OCI-LY1 (cell line): ENCODE results near the gene TASP1.

Source experiments
- H2AFZ ChIP-seq: fragments of 200-600 bp; sonication (generic), shearing (Covaris generic); 2 replicates; pipeline ENCODE4 v1.6.0; 2014; ENCODE audit warnings: antibody characterized with exemption, mild to moderate bottlenecking, low read length
- H3F3A ChIP-seq: fragments of 200-600 bp; sonication (generic), shearing (Covaris generic); 2 replicates; pipeline ENCODE4 v1.6.0; 2014; ENCODE audit warnings: mild to moderate bottlenecking, antibody characterized with exemption, low read length, moderate library complexity; ENCODE audit not compliant: insufficient read depth
- H3K27ac ChIP-seq: fragments of 200-600 bp; sonication (generic); 2 replicates; pipeline ENCODE4 v1.5.1; 2014; ENCODE audit warnings: low read length, mixed run types, mild to moderate bottlenecking, low read depth; ENCODE audit not compliant: poor library complexity, severe bottlenecking
- H3K27me3 ChIP-seq: fragments of 200-600 bp; sonication (generic); 2 replicates; pipeline ENCODE4 v1.6.0; 2014; ENCODE audit warnings: antibody characterized with exemption, mild to moderate bottlenecking, low read length, moderate library complexity; ENCODE audit not compliant: insufficient read depth
- H3K36me3 ChIP-seq: fragments of 200-600 bp; sonication (generic); 2 replicates; pipeline ENCODE4 v1.6.1; 2014; ENCODE audit warnings: mild to moderate bottlenecking, antibody characterized with exemption, low read length, moderate library complexity, mixed read lengths; ENCODE audit not compliant: insufficient read depth
- H3K4me1 ChIP-seq: fragments of 200-600 bp; sonication (generic); 2 replicates; pipeline ENCODE4 v1.5.1; 2014; ENCODE audit warnings: mild to moderate bottlenecking, low read length, moderate library complexity; ENCODE audit not compliant: insufficient read depth, severe bottlenecking
- H3K4me2 ChIP-seq: fragments of 200-600 bp; sonication (generic), shearing (Covaris generic); 2 replicates; pipeline ENCODE4 v1.6.1; 2014; ENCODE audit warnings: low read length
- H3K4me3 ChIP-seq: fragments of 200-600 bp; sonication (generic); 2 replicates; pipeline ENCODE4 v1.5.1; 2014; ENCODE audit warnings: low read length, low read depth, mild to moderate bottlenecking, mixed read lengths; ENCODE audit not compliant: poor library complexity, severe bottlenecking
- H3K79me2 ChIP-seq: fragments of 200-600 bp; shearing (Covaris generic); 2 replicates; pipeline ENCODE4 v1.6.1; 2016; ENCODE audit warnings: mixed run types, low read length, mixed read lengths; ENCODE audit not compliant: insufficient read depth
- H3K9ac ChIP-seq: fragments of 200-600 bp; sonication (generic), shearing (Covaris generic); 2 replicates; pipeline ENCODE4 v1.6.1; 2014; ENCODE audit warnings: mild to moderate bottlenecking, low read length, mixed read lengths
- H3K9me2 ChIP-seq: fragments of 200-600 bp; sonication (generic), shearing (Covaris generic); 2 replicates; pipeline ENCODE4 v1.6.1; 2014; ENCODE audit warnings: low read depth, mild to moderate bottlenecking, low read length, mixed read lengths
- H3K9me3 ChIP-seq: fragments of 200-600 bp; shearing (Covaris generic); 2 replicates; pipeline ENCODE4 v1.6.1; 2014; ENCODE audit warnings: low read length, mixed read lengths
- H4K20me1 ChIP-seq: fragments of 200-600 bp; sonication (generic), shearing (Covaris generic); 2 replicates; pipeline ENCODE4 v1.6.0; 2016; ENCODE audit warnings: mild to moderate bottlenecking, low read length; ENCODE audit not compliant: insufficient read depth
- CTCF ChIP-seq: fragments of 200-600 bp; sonication (generic), shearing (Covaris generic); IDR thresholded peaks from 2 replicates; pipeline ENCODE4 v1.5.1; 2017; ENCODE audit warnings: mild to moderate bottlenecking, antibody characterized with exemption, low read length, moderate library complexity, mixed read lengths
- EZH2 ChIP-seq: fragments of 200-600 bp; sonication (generic), shearing (Covaris generic); IDR thresholded peaks from 2 replicates; pipeline ENCODE4 v1.8.0; 2017; ENCODE audit warnings: borderline replicate concordance, mixed run types, mild to moderate bottlenecking, antibody characterized with exemption, low read length, moderate library complexity, mixed read lengths

TASP1 gene

DNA sequence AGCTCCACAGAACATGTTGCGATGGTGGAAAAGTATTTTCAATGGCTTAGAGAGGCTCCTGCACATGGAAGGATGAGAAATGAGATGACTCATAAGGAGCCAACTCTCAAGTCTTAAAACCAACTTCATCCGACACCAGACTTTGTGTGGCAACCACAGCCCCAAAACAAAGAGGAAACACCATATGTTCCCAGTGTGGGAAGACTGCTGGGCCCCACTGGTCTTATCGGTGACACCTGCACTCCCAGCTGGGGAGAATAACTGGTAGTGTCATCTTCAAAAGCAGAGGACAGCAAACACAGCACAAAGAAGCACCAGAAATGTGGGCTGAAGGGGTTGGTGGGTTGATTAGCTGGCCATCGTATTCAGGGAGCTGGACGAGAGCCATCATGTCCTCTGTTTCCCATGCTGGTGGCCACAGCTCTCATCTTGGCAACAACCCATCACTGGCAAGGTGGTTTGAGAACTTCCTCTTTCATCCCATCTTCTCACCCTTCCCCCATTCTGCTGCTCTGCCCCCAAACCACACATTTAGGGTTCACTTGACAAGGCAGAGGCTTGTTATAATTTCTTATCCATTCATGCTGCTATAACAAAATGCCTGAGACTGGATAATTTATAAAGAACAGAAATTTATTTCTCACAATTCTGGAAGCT, 46.0 kb upstream of the TASP1 start:
- no peaks in the 10 kb centered on the region for H3K27me3 ChIP-seq
- H3K9me2 ChIP-seq = no peaks in the 10 kb centered on the region
- H4K20me1 ChIP-seq = no peaks in the 10 kb centered on the region
- H3K4me1 ChIP-seq = no peaks in the 10 kb centered on the region
- no peak overlapping the region for H3K27ac ChIP-seq
- no peak overlapping the region for H3K4me2 ChIP-seq
- no peak overlapping the region for H3K4me3 ChIP-seq
- no peak overlapping the region for H3K9ac ChIP-seq
- H3K9me3 ChIP-seq = no peaks in the 10 kb centered on the region
- H3K79me2 ChIP-seq = no peaks in the 10 kb centered on the region
- TF ChIP-seq CTCF (no peak), EZH2 (no peak)
- H3K36me3 ChIP-seq = no peaks in the 10 kb centered on the region
- no peaks in the 10 kb centered on the region for H3F3A ChIP-seq
- no peak overlapping the region for H2AFZ ChIP-seq

- Histone ChIP-seq H3K4me2 (no peak overlapping the region), H3K27ac (no peak overlapping the region), H3K4me1 (no peaks in the 10 kb centered on the region)
These were observed 45.1 kb upstream of the TASP1 start for GRCh38 chr20:13683833-13684232.

DNA sequence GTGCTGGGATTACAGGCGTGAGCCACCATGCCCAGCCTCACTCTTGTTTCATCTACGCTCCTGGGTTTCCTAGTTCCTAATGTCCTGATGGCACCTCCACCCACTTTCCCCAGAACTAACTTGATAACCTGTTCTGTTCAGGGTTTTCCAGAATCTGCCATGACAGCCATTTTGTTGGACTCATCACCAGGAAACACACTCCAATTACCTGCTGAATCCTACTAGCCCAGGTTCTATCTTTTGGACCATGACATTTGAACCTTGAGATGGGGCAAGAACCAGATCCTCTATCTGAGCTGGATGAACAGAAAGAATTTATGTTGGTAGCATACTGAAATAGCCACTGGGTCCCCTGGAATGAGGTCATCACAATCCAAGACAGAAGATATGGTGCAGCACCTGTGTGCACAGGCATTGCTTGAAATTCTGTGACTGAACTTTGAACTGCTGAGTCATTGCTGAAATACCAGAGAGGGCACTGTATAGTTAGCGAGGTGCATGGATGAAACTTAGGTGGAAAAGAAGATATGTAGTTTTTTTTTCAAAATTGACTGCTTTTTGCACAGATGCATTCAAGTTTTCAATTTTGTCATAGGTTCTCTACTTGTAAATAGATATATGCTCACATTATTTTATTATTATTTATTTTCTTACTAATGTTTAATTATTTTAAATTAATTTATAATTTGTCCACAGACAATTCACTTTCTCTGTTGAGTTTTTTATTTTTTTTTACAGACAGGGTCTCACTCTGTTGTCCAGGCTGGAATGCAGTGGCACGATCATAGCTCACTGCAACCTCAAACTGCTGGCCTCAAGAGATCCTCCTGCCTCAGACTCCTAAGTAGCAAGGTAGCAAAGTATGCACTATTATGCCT, 42.8 kb upstream of the TASP1 start:
- Histone ChIP-seq H3K4me3 (no peak overlapping the region), H3K79me2 (no peaks in the 10 kb centered on the region), H3F3A (no peaks in the 10 kb centered on the region), H3K4me2 (no peak overlapping the region), H3K4me1 (no peaks in the 10 kb centered on the region), H3K9me3 (no peaks in the 10 kb centered on the region), H3K27me3 (no peaks in the 10 kb centered on the region), H3K9ac (no peak overlapping the region), H2AFZ (no peak overlapping the region), H3K27ac (no peak overlapping the region), H3K36me3 (no peaks in the 10 kb centered on the region), H3K9me2 (no peaks in the 10 kb centered on the region), H4K20me1 (no peaks in the 10 kb centered on the region)
- TF ChIP-seq CTCF (no peak), EZH2 (no peak)

More at GRCh38 chr20:13683833-13684232, 45.1 kb upstream of the TASP1 start:
- H3K4me3 ChIP-seq = no peak overlapping the region
- no peaks in the 10 kb centered on the region for H3K9me3 ChIP-seq
- H2AFZ ChIP-seq = no peak overlapping the region
- H3F3A ChIP-seq = no peaks in the 10 kb centered on the region
- TF ChIP-seq CTCF = no peak
- no peak for TF ChIP-seq EZH2
- no peaks in the 10 kb centered on the region for H3K36me3 ChIP-seq
- no peaks in the 10 kb centered on the region for H3K27me3 ChIP-seq
- H4K20me1 ChIP-seq = no peaks in the 10 kb centered on the region
- no peaks in the 10 kb centered on the region for H3K9me2 ChIP-seq
- no peaks in the 10 kb centered on the region for H3K79me2 ChIP-seq
- H3K9ac ChIP-seq = no peak overlapping the region
